Adrenal gland (tissue), 5 donors: ENCODE results near the gene PLD3.

Experiments
- CTCF ChIP-seq, 6 experiments: fragments of 450-650 bp in 4 of 6; fragments of 200-600 bp in 2 of 6; sonication (generic) in 1 of 6; IDR thresholded peaks; 1 replicate in 5 of 6; 2 replicates in 1 of 6; pipeline versions ENCODE4 v1.5.1 to v1.8.0; 2016 to 2021; ENCODE audit warnings: antibody characterized with exemption in 6 of 6, mild to moderate bottlenecking in 2 of 6, moderate library complexity in 1 of 6
- POLR2A ChIP-seq, 2 donors: fragments of 450-650 bp; IDR thresholded peaks; one replicate each; pipeline ENCODE4 v1.6.1; 2017; ENCODE audit warnings: antibody characterized with exemption in 2 of 2, mild to moderate bottlenecking in 2 of 2, moderate library complexity in 1 of 2
- donor health status: DM: no; HTN: no; CAD: no.

GRCh38 chr19:40336601-40336900, 11.9 kb upstream of the PLD3 start:
- TF ChIP-seq POLR2A (IDR thresholded peaks at IDR 0.05) (no peak), CTCF (IDR thresholded peaks at IDR 0.05) (no peak)
